ENCODE results near the gene MAS1L. TPM values are rescaled to one million over a fixed set of nuclear protein-coding genes. Genes with fewer than 3 reads are reported as not detected.

The MAS1L gene
- total RNA-seq, 1 donor from 2014 or later: not detected

DNA sequence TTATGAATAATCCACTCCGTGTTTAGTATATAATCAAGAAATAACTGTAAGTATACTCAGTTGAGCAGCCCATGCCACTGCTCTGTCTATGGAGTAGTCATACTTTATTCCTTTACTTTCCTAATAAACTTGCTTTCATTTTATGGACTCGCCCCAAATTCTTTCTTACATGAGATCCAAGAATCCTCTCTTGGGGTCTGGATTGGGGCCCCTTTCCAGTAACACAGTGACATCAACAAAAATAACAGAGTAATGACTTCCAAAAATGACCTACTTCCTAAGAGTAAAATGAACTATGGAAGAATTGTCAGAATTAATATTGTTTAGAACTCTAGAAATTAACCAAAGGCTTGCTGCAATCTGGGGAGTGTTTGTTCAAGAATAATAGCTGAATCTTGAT lies 22.0 kb downstream of the MAS1L start:
- Mint-ChIP-seq H3K27me3 (peaks cover 13% of the 10 kb centered on the region), H3K36me3 (ENCODE audit: insufficient read depth) (no peaks in the 10 kb centered on the region), H3K27ac (no peak overlapping the region), H3K4me3 (ENCODE audit: low read depth) (no peak overlapping the region), H3K9me3 (ENCODE audit: low read depth) (no peaks in the 10 kb centered on the region), H3K4me1 (ENCODE audit: low read depth) (peaks cover 4% of the 10 kb centered on the region)
- DNase-seq (ENCODE audit: low spot score, unreplicated experiment): no peak
- TF ChIP-seq, protein P1, sequence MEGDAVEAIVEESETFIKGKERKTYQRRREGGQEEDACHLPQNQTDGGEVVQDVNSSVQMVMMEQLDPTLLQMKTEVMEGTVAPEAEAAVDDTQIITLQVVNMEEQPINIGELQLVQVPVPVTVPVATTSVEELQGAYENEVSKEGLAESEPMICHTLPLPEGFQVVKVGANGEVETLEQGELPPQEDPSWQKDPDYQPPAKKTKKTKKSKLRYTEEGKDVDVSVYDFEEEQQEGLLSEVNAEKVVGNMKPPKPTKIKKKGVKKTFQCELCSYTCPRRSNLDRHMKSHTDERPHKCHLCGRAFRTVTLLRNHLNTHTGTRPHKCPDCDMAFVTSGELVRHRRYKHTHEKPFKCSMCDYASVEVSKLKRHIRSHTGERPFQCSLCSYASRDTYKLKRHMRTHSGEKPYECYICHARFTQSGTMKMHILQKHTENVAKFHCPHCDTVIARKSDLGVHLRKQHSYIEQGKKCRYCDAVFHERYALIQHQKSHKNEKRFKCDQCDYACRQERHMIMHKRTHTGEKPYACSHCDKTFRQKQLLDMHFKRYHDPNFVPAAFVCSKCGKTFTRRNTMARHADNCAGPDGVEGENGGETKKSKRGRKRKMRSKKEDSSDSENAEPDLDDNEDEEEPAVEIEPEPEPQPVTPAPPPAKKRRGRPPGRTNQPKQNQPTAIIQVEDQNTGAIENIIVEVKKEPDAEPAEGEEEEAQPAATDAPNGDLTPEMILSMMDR (IDR thresholded peaks at IDR 0.05; ENCODE audit: unreplicated experiment): no peak

- no peak overlapping the region for H3K27ac Mint-ChIP-seq
- H3K4me1 Mint-ChIP-seq (ENCODE audit: low read depth): peaks cover 4% of the 10 kb centered on the region
- no peaks in the 10 kb centered on the region for H3K36me3 Mint-ChIP-seq (ENCODE audit: insufficient read depth)
- H3K27me3 Mint-ChIP-seq: peaks cover 13% of the 10 kb centered on the region
- no peak for DNase-seq (ENCODE audit: low spot score, unreplicated experiment)
- H3K9me3 Mint-ChIP-seq (ENCODE audit: low read depth): no peaks in the 10 kb centered on the region
- TF ChIP-seq, protein P1 (IDR thresholded peaks at IDR 0.05; ENCODE audit: unreplicated experiment): no peak
- H3K4me3 Mint-ChIP-seq (ENCODE audit: low read depth): no peak overlapping the region
Measured at GRCh38 chr6:29465279-29465678, 22.5 kb downstream of the MAS1L start.

DNA sequence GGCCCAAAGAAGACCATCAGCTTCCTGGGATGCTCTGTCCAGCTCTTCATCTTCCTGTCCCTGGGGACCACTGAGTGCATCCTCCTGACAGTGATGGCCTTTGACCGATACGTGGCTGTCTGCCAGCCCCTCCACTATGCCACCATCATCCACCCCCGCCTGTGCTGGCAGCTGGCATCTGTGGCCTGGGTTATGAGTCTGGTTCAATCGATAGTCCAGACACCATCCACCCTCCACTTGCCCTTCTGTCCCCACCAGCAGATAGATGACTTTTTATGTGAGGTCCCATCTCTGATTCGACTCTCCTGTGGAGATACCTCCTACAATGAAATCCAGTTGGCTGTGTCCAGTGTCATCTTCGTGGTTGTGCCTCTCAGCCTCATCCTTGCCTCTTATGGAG lies 25.7 kb downstream of the MAS1L start:
- H3K4me1 Mint-ChIP-seq (ENCODE audit: low read depth): peaks cover 4% of the 10 kb centered on the region
- no peaks in the 10 kb centered on the region for H3K9me3 Mint-ChIP-seq (ENCODE audit: low read depth)
- no peak overlapping the region for H3K27ac Mint-ChIP-seq
- no peak overlapping the region for H3K4me3 Mint-ChIP-seq (ENCODE audit: low read depth)
- TF ChIP-seq, protein P1 (IDR thresholded peaks at IDR 0.05; ENCODE audit: unreplicated experiment): no peak
- H3K36me3 Mint-ChIP-seq (ENCODE audit: insufficient read depth): no peaks in the 10 kb centered on the region
- peaks cover 23% of the 10 kb centered on the region for H3K27me3 Mint-ChIP-seq
- DNase-seq (ENCODE audit: low spot score, unreplicated experiment): no peak

DNA sequence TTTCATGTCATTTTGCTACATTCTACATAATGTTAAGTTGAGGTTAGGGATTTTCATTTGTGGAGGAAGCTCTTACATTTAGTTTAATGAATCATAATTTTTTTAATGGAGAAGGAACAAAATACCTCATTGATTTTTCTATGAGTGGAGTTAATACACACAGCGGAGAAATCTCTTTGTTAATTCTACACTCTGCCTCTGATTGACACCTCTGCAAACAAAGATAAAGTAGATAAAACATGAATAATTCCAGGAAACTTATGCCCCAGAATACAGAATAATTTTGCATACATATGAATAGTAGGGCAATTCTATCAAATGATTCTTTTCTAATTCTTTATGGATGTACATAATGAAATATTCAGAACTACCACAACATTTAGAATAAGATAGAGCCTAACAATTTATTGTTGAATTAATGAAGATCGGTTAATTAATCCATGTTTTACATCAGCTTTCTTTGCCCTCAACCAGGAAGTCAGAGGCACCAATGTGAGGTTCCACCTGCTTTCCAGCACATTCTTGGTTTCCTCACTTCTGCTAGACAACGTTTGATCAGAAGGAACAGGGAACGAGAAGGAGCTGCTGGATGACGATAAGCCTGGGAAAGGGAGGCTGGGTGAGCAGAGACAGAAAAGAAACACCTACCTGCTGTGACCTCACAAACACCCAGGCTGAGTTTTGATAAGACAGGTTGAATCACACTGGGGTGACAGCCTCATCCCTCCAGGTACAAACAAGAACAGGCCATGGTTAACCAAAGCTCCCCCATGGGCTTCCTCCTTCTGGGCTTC lies 26.5 kb downstream of the MAS1L start:
- H3K27ac Mint-ChIP-seq: no peak overlapping the region
- peaks cover 4% of the 10 kb centered on the region for H3K4me1 Mint-ChIP-seq (ENCODE audit: low read depth)
- peaks cover 22% of the 10 kb centered on the region for H3K27me3 Mint-ChIP-seq
- no peaks in the 10 kb centered on the region for H3K36me3 Mint-ChIP-seq (ENCODE audit: insufficient read depth)
- no peak overlapping the region for H3K4me3 Mint-ChIP-seq (ENCODE audit: low read depth)
- DNase-seq (ENCODE audit: low spot score, unreplicated experiment): no peak
- TF ChIP-seq, protein P1 (IDR thresholded peaks at IDR 0.05; ENCODE audit: unreplicated experiment): no peak
- H3K9me3 Mint-ChIP-seq (ENCODE audit: low read depth): no peaks in the 10 kb centered on the region

DNA sequence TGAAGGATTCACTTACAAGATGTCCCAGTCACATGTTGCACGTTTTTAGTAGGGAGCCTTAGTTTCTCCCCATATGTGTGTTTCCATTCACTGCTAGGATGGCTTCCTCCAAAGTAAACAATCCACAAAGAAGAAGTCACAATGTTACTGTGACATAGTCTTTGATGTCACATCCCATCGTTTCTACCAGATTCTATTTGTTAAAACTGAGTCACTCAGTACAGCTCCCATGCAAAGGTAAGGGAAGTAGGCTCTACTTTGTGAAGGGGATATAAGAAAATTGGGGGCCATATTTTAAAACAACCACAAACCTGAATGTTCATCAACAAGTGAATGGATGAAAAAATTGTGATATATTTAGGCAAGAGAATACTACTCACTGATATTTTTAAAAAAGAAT lies 30.8 kb downstream of the MAS1L start, which contains the start of the genes OR11A1 and OR2H1:
Gene OR11A1, minus strand, starts transcription at position 101 of the 400 bp plus-strand sequence. CDS start 29,430 bp downstream, outside the sequence.
Gene OR2H1, plus strand, starts transcription at position 185 of the 400 bp plus-strand sequence. CDS start 4,615 bp downstream, outside the sequence.
- Mint-ChIP-seq H3K4me3 (ENCODE audit: low read depth) (no peak within 1 kb of the TSS), H3K4me1 (ENCODE audit: low read depth) (peaks cover 4% of the 10 kb centered on the region), H3K27me3 (peaks cover 22% of the 10 kb centered on the region), H3K9me3 (ENCODE audit: low read depth) (no peaks in the 10 kb centered on the region), H3K36me3 (ENCODE audit: insufficient read depth) (no peaks in the 10 kb centered on the region), H3K27ac (no peak within 1 kb of the TSS)
- DNase-seq (ENCODE audit: low spot score, unreplicated experiment): no peak
- TF ChIP-seq, protein P1 (IDR thresholded peaks at IDR 0.05; ENCODE audit: unreplicated experiment): no peak
